ENCODE data around the gene ZNF536. TPM values are rescaled to one million over a fixed set of nuclear protein-coding genes. Genes with fewer than 3 reads are reported as not detected.

The ZNF536 gene
- total RNA-seq, 1 donor from 2014 or later, result 24.9 TPM

DNA sequence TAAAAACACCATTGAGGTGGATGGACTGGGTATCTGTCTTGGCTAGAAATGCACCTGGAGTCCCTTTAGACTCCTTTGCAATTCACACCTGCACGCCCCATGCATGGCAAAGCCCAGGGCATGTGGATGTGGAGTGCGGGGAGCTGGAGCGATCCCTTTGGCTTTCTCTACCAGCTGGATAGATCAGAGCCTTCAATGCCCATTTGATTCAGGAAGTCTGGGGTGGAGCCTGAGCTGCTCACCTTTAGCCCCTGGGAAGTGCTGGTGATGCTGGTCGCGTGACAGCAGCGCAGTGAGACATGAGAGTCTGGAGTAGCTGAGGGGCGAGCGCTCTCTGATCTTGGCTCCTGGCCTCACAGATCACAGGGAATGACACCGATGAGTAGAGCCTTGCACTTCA lies 4.8 kb upstream of the ZNF536 start:
- Mint-ChIP-seq H3K4me1 (ENCODE audit: low read depth, unreplicated experiment) (peaks cover 16% of the 10 kb centered on the region), H3K4me3 (ENCODE audit: unreplicated experiment) (no peak overlapping the region), H3K27ac (ENCODE audit: unreplicated experiment) (no peak overlapping the region), H3K27me3 (ENCODE audit: unreplicated experiment) (peaks cover 4% of the 10 kb centered on the region), H3K36me3 (ENCODE audit: unreplicated experiment) (no peaks in the 10 kb centered on the region), H3K9me3 (ENCODE audit: unreplicated experiment) (peaks cover 6% of the 10 kb centered on the region)
- TF ChIP-seq, protein P1, sequence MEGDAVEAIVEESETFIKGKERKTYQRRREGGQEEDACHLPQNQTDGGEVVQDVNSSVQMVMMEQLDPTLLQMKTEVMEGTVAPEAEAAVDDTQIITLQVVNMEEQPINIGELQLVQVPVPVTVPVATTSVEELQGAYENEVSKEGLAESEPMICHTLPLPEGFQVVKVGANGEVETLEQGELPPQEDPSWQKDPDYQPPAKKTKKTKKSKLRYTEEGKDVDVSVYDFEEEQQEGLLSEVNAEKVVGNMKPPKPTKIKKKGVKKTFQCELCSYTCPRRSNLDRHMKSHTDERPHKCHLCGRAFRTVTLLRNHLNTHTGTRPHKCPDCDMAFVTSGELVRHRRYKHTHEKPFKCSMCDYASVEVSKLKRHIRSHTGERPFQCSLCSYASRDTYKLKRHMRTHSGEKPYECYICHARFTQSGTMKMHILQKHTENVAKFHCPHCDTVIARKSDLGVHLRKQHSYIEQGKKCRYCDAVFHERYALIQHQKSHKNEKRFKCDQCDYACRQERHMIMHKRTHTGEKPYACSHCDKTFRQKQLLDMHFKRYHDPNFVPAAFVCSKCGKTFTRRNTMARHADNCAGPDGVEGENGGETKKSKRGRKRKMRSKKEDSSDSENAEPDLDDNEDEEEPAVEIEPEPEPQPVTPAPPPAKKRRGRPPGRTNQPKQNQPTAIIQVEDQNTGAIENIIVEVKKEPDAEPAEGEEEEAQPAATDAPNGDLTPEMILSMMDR (IDR thresholded peaks at IDR 0.05; ENCODE audit: partially characterized antibody, unreplicated experiment), result no peak
- no peak for DNase-seq

DNA sequence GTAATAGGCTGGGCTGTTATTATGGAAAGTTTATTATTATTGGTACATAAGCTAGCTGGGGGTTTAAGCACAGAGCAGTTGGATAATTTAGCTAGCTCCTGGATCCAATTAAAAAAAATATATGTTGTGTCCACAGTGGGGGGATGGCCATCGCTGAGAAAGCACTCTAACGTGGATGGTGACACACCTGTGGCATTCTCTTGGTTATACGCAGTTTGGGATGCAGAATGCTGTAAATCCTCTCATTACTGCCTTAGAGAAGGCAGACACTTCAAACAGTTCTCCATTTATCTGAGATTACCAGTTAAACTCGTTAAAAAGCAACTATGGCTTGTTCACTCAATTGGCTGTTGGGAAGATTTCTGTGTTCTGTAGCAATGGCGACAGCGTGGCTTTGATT lies 2.4 kb upstream of the ZNF536 start:
- Mint-ChIP-seq H3K9me3 (ENCODE audit: unreplicated experiment) (peaks cover 10% of the 10 kb centered on the region), H3K4me3 (ENCODE audit: unreplicated experiment) (no peak overlapping the region), H3K27ac (ENCODE audit: unreplicated experiment) (peak overlapping the region; percentile 80), H3K36me3 (ENCODE audit: unreplicated experiment) (no peaks in the 10 kb centered on the region), H3K27me3 (ENCODE audit: unreplicated experiment) (peaks cover 15% of the 10 kb centered on the region), H3K4me1 (ENCODE audit: low read depth, unreplicated experiment) (peaks cover 26% of the 10 kb centered on the region)
- no peak for DNase-seq
- TF ChIP-seq, protein P1 (IDR thresholded peaks at IDR 0.05; ENCODE audit: partially characterized antibody, unreplicated experiment), result no peak

DNA sequence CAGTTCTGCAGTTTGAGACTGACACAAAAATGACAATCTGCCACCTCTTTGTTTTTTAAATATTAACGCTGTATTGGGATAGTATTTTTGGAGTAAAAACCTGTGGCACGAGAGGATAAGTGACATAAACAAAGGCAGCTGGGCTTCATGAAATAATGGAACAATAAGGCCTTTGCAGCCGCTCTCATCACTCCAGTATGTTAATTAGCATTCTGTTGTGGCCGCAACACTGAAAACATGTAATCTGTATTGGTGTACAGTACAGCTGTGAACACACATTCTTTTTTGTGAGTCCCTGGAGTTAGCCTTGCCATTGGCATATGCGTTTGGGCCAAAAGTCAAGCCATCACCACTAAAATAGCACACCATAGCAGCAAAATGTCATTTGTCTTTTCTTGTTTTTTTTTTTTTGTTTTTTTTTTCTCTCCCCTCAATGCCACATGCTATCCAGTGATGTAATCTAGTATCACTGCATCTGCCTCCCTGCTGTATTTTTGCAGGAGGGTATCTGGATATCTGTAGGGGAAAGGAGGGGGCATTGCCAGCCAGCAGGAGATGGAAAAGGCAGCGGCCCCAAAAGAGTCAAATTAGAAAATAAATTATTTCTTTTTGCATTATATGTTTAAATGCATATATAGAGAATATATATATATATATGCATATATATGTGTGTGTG lies 885 bp upstream of the ZNF536 start:
- TF ChIP-seq, protein P1 (IDR thresholded peaks at IDR 0.05; ENCODE audit: partially characterized antibody, unreplicated experiment), result no peak
- H3K4me3 Mint-ChIP-seq (ENCODE audit: unreplicated experiment), result peak overlapping the region; percentile 75
- peaks cover 19% of the 10 kb centered on the region for H3K27me3 Mint-ChIP-seq (ENCODE audit: unreplicated experiment)
- no peak for DNase-seq
- H3K27ac Mint-ChIP-seq (ENCODE audit: unreplicated experiment), result peak overlapping the region; percentile 97
- H3K36me3 Mint-ChIP-seq (ENCODE audit: unreplicated experiment), result no peaks in the 10 kb centered on the region
- H3K4me1 Mint-ChIP-seq (ENCODE audit: low read depth, unreplicated experiment), result peaks cover 30% of the 10 kb centered on the region
- H3K9me3 Mint-ChIP-seq (ENCODE audit: unreplicated experiment), result peaks cover 13% of the 10 kb centered on the region

DNA sequence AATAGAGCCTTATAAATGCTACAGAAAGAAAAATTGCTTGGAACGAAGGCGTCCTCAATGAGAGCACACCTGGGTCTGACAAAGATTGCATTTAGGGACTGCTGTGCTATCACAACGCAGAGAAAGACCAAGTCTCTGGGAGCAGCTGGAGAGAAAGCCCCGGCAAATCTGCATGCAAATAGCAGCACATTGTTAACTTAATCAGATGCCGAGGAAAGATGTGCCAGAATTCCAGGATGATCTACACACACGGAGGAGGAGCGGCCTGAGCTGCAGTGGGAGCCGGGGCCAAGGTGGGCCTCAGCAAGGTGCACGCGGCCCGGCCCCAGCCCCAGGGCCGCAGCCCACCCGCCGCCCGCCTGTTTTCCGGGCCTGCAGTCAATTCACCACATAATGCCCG lies 1.4 kb downstream of the ZNF536 start:
- H3K9me3 Mint-ChIP-seq (ENCODE audit: unreplicated experiment), result peaks cover 12% of the 10 kb centered on the region

DNA sequence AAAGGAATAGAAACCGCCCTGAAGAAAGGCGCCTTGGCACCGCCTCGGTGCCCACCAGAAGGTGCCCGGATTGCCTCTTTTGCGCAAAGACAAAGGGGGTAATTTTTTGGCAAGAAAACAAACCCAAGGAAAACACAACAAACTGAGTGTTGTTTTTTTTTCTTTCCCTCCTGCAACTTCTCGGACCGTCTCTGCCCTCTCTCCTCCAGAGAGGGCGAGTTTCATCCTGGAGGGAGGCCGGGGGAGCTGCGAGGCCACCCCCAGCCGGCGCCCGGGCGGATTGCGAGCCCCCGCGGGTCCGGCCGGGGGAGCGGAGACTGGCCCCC lies 2.3 kb downstream of the ZNF536 start:
- peaks cover 23% of the 10 kb centered on the region for H3K27me3 Mint-ChIP-seq (ENCODE audit: unreplicated experiment)
- peaks cover 10% of the 10 kb centered on the region for H3K9me3 Mint-ChIP-seq (ENCODE audit: unreplicated experiment)
- no peak for DNase-seq
- H3K27ac Mint-ChIP-seq (ENCODE audit: unreplicated experiment), result no peak overlapping the region
- peaks cover 30% of the 10 kb centered on the region for H3K4me1 Mint-ChIP-seq (ENCODE audit: low read depth, unreplicated experiment)
- peak overlapping the region; percentile 64 for H3K4me3 Mint-ChIP-seq (ENCODE audit: unreplicated experiment)
- H3K36me3 Mint-ChIP-seq (ENCODE audit: unreplicated experiment), result no peaks in the 10 kb centered on the region
- TF ChIP-seq, protein P1 (IDR thresholded peaks at IDR 0.05; ENCODE audit: partially characterized antibody, unreplicated experiment), result no peak

More for the DNA sequence above, 1.4 kb downstream of the ZNF536 start:
- H3K27ac Mint-ChIP-seq (ENCODE audit: unreplicated experiment), result no peak overlapping the region
- TF ChIP-seq, protein P1 (IDR thresholded peaks at IDR 0.05; ENCODE audit: partially characterized antibody, unreplicated experiment), result no peak
- H3K27me3 Mint-ChIP-seq (ENCODE audit: unreplicated experiment), result peaks cover 19% of the 10 kb centered on the region
- DNase-seq, result no peak
- H3K36me3 Mint-ChIP-seq (ENCODE audit: unreplicated experiment), result no peaks in the 10 kb centered on the region
- peak overlapping the region; percentile 55 for H3K4me3 Mint-ChIP-seq (ENCODE audit: unreplicated experiment)
- peaks cover 30% of the 10 kb centered on the region for H3K4me1 Mint-ChIP-seq (ENCODE audit: low read depth, unreplicated experiment)
